Measurements from ENCODE around the gene ZHX3.
"Not testable (repeated sequence)": the region's sequence is repeated elsewhere in the genome, so short reads cannot be mapped to it uniquely, and the experiment has no call there.

ZHX3 gene

GRCh38 chr20:41134362-41135186, 183.0 kb downstream of the ZHX3 start:
- DNase-seq (ENCODE audit: low read depth) = no peak

GRCh38 chr20:41133709-41134361, 183.7 kb downstream of the ZHX3 start:
- DNase-seq (ENCODE audit: low read depth) = no peak

DNA sequence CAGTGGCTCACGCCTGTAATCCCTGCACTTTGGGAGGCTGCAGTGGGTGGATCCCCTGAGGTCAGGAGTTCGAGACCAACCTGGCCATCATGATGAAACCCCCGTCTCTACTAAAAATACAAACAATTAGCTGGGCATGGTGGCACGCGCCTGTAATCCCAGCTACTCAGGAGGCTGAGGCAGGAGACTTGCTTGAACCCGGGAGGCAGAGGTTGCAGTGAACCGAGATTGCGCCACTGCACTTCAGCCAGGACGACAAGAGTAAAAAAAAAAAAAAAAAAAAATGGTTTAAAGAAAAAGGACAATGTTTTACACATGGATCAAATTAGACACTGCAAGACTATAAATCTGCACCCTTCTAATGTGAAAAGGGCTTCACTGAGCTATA, 185.1 kb downstream of the ZHX3 start:
- not testable (repeated sequence) for DNase-seq (ENCODE audit: low read depth)

- no peak for DNase-seq (ENCODE audit: low read depth)
Measured at GRCh38 chr20:41131594-41132387, 185.7 kb downstream of the ZHX3 start.

Data from stimulated activated CD8-positive, alpha-beta memory T cell treated with anti-CD3 and anti-CD28 coated beads, Interleukin-12 subunit alpha, Interleukin-12 subunit beta, amount 100 ng/mL, for 1 hour (primary cell).